Rectal smooth muscle tissue (tissue), 1 donor: ENCODE measurements around the gene DHH.

Experiments used
- H3K27ac ChIP-seq: one replicate; pipeline ENCODE4 v1.7.0; 2013; ENCODE audit warnings: low read depth, low read length, inconsistent platforms
- H3K27me3 ChIP-seq: one replicate; pipeline ENCODE4 v1.7.0; 2013; ENCODE audit warnings: low read length; ENCODE audit not compliant: control insufficient read depth, insufficient read depth
- H3K36me3 ChIP-seq: one replicate; pipeline ENCODE4 v1.7.0; 2013; ENCODE audit warnings: low read length; ENCODE audit not compliant: control insufficient read depth, insufficient read depth
- H3K4me1 ChIP-seq: one replicate; pipeline ENCODE4 v1.7.0; 2013; ENCODE audit warnings: low read length; ENCODE audit not compliant: control insufficient read depth, insufficient read depth
- H3K4me3 ChIP-seq: one replicate; pipeline ENCODE4 v1.7.0; 2013; ENCODE audit warnings: low read length
- H3K9ac ChIP-seq: one replicate; pipeline ENCODE4 v1.7.0; 2013; ENCODE audit warnings: low read length

Gene DHH

GRCh38 chr12:49039421-49040363, 54.9 kb downstream of the DHH start:
- no peak overlapping the region for H3K27ac ChIP-seq
- no peak overlapping the region for H3K4me3 ChIP-seq
- no peaks in the 10 kb centered on the region for H3K27me3 ChIP-seq
- H3K36me3 ChIP-seq: peaks cover 61% of the 10 kb centered on the region
- H3K4me1 ChIP-seq: no peaks in the 10 kb centered on the region
- H3K9ac ChIP-seq: no peak overlapping the region

GRCh38 chr12:49038291-49038955, 56.2 kb downstream of the DHH start:
- no peak overlapping the region for H3K27ac ChIP-seq
- H3K36me3 ChIP-seq: peaks cover 56% of the 10 kb centered on the region
- no peak overlapping the region for H3K4me3 ChIP-seq
- H3K4me1 ChIP-seq: no peaks in the 10 kb centered on the region
- H3K9ac ChIP-seq: no peak overlapping the region
- no peaks in the 10 kb centered on the region for H3K27me3 ChIP-seq

GRCh38 chr12:49037947-49038237, 56.7 kb downstream of the DHH start:
- no peak overlapping the region for H3K9ac ChIP-seq
- no peaks in the 10 kb centered on the region for H3K4me1 ChIP-seq
- no peak overlapping the region for H3K4me3 ChIP-seq
- H3K36me3 ChIP-seq: peaks cover 51% of the 10 kb centered on the region
- H3K27me3 ChIP-seq: no peaks in the 10 kb centered on the region
- H3K27ac ChIP-seq: no peak overlapping the region

GRCh38 chr12:49037111-49037946, 57.3 kb downstream of the DHH start:
- H3K27ac ChIP-seq: no peak overlapping the region
- H3K4me1 ChIP-seq: no peaks in the 10 kb centered on the region
- H3K4me3 ChIP-seq: no peak overlapping the region
- H3K9ac ChIP-seq: no peak overlapping the region
- peaks cover 50% of the 10 kb centered on the region for H3K36me3 ChIP-seq
- H3K27me3 ChIP-seq: no peaks in the 10 kb centered on the region
